Measurements from ENCODE around the gene BTBD1. TPM values are rescaled to one million over a fixed set of nuclear protein-coding genes. Genes with fewer than 3 reads are reported as not detected.
A peak's percentile ranks its signal among the peaks of the same experiment; 100 is the strongest.

BTBD1 gene
- total RNA-seq, result 48.2 TPM

- peak; percentile 63 to 82 (median 75) for DNase-seq (ENCODE audit: low read depth in 2 of 3, low spot score in 2 of 3)
These were observed at the start of gene BTBD1 for GRCh38 chr15:83066734-83067637. TSS of gene BTBD1 (minus strand) at chr15:83067252. CDS start at chr15:83067151, 101 bp downstream.

DNA sequence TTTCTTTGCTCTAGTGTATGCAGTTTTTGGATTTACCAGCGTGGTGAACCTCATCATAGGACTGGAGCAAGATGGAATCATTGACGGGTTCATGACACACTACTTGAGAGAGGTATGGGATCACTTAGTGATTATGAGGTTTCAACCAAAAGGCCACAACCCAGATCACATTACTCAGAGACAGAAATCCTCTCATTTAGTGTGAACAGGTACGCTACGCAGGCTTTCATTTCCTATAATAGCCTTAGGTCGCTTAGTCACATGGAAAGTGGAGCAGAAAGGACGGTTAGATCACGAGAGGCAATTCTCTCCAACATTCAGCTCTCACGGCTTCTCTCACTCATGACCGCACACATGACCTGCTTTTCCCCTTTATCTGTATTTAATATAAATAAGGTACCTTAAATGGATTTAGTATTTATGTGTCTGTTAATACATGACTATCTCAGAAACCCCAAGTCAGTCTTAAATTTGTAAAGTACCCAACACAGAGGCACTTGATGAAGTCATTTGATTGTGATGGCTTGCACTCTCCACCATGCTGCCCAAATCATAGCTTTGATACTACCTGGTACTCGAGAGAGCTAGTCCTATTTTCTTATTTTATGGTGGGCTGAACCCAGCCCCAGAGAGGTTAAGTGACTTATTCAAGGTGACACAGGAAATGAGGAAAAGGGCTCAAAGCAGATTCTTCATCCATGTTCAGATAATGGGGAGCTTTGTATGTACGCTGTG lies 48.9 kb upstream of the BTBD1 start:
- DNase-seq (ENCODE audit: low read depth in 2 of 3, low spot score in 2 of 3), result no peak

- no peak for DNase-seq (ENCODE audit: low read depth in 2 of 3, low spot score in 2 of 3)
These were observed 48.4 kb upstream of the BTBD1 start for GRCh38 chr15:83115410-83115809.

- DNase-seq (ENCODE audit: low read depth in 2 of 3, low spot score in 2 of 3), result no peak
These were observed 47.8 kb upstream of the BTBD1 start for GRCh38 chr15:83114856-83115255.

DNA sequence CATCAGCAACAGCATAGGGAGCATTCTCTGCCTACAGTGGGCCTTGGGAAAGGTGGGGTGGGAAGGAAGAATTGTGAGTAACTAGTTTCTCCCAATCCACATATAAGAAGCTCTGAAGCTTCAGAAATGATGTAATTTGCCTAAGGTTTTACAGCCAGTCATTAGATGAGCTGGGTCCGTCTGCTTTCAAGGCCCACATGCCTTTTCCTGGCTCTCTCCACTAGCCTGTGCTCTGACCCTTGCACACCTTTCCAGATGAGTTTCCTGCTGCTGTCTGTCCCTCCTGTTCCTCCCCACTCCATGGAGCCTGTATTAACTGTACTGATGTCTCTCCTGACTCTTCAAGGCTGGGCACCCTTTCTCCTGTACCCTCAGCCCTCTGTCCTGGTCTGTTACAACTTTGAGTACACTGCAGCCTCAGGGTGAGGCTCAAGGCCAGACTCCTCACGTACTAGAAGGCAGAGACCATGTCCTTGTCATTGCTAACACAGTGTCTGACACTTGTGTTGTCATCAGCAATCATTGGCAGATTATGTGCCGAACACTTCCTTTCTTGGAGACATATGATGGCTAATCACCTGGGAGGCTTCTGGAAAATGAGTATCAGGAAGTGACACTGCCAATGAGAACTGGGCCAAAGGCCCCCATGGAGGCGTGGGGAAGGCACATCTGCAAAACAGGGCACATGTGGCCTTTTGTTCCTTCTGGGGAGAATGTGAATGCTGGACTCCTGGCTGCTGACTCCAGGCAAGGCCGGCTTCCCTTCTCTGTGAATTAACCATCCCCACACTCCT lies 47.0 kb upstream of the BTBD1 start:
- DNase-seq (ENCODE audit: low read depth in 2 of 3, low spot score in 2 of 3), result no peak

- no peak for DNase-seq (ENCODE audit: low read depth in 2 of 3, low spot score in 2 of 3)
These were observed 45.9 kb upstream of the BTBD1 start for GRCh38 chr15:83112956-83113299.

GRCh38 chr15:83112233-83112955 lies 45.3 kb upstream of the BTBD1 start:
- DNase-seq (ENCODE audit: low read depth in 2 of 3, low spot score in 2 of 3), result no peak

GRCh38 chr15:83111149-83111548 lies 44.1 kb upstream of the BTBD1 start:
- no peak for DNase-seq (ENCODE audit: low read depth in 2 of 3, low spot score in 2 of 3)

DNA sequence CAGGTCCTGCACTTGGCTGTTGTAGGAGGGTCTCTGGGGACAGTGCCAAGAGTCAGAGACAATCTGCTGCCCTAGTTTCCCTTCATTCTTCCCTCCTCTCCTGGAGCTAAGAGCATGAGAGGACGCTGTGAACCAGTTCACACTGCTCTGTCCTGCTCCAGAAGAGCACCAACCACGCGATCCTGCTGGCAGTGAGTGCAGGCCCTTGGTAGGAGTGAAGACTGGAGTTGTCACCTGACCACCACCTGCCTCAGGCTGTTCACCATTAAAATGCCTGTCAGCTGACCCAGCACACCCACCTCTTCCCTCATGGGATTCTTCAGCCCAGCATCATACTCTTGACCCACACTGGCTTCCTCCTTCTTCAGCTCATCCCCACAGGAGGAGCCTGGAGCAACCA lies 43.3 kb upstream of the BTBD1 start:
- no peak for DNase-seq (ENCODE audit: low read depth in 2 of 3, low spot score in 2 of 3)

DNA sequence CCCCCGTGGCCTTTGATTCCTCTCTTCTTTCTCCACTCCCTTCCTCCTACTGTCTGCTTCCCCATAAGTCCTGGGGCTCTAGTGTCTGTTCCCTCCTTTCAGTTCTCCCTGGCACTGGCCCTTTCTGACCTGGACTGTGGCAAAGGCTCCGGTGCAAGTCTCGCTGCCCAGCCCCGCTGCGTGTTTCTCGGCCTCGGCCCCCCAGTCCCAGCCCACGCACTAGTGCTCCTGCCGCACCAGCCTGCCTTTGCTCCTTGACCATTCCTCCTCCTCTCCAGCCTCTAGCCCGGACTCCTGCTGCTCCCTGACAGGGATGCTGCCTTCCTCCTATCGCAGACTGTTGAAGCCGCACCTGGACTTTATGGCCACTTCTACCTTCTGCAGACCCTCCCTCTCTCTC lies 42.5 kb upstream of the BTBD1 start:
- no peak for DNase-seq (ENCODE audit: low read depth in 2 of 3, low spot score in 2 of 3)

DNA sequence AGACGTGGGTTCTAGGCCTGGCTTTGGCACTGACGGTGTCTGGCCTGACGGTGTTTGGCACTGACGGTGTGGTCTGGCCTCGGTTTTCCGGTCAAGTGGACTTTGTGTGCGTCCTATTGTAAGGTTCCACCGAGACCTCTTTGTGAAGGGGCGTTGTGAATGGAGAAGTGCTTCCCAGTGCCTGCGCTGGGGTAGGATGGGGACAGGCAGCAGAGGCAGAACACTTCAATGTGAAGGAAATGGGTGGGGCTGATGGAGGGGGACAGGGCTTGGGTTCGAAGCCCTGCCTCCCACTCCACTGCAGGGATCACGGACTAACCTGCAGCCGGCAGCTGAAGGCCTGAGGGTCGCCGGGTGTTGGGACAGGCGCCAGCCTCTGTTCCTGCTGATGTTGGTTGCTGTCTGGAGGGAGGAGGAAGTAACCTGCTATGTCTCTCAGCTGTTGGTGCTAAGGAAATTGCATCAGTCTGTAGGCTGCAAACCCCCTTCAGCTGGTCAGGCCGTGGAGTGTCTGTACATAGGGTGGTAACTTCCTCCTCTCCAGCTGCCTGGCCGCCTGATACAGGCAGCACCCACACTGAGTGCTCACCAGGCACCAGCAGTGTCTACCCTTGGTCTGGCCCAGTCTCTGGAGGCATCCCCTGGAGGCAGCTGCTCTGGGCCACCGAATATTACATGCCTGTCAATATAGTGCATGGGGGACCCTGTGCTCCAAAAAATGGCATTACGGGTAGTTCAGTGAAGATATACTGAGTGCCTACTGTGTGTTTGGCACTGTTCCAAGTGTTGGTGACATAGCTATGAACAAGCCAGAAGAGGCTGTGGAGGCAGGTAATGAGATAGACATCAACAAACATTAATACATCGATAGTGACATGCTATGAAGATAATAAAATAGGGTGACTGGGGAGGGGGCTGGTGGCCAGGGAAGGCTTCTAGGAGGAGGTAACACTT lies 41.5 kb upstream of the BTBD1 start:
- DNase-seq (ENCODE audit: low read depth in 2 of 3, low spot score in 2 of 3), result peak in 2 of 3 donors; percentile 89 to 95

- no peak for DNase-seq (ENCODE audit: low read depth in 2 of 3, low spot score in 2 of 3)
These were observed 40.8 kb upstream of the BTBD1 start for GRCh38 chr15:83107841-83108181.

DNA sequence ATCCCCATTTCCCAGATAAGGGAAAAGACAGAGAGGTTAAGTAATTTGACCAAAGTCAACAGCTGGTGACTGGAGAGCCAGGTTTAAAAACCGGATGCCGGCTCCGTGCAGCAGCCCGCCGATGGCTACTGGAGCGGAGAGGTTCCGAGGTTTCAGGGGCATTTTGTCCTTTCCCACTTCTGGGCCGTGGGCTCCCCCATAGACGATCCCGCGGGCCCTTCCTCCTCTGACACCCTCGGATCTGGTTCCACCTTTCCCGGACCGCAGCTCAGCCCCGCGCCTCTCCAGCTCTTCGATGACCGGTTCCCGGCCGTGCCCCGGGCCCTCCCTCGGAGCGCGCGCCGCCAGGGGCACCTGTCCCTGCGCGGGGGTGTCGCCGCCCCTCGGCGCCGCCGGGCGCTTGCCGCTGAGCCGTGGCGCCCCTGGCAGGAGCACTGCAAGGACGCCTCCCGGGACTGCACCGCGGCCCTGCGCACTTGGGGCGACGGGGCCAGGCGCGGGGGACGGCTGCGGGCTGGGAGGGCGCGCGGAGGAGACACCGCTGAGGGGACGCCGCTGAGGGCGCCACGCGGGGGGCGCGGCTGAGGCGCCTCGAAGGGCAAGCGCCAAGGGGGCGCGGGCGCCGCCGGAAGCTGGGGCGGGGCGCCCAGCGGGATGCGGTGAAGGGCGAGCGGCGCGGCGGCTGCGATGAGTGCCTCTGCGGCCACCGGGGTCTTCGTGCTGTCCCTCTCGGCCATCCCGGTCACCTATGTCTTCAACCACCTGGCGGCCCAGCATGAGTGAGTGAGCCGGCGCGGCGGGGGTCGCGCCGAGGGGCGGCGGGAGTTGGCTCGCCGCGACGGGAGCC lies 40.2 kb upstream of the BTBD1 start, which contains the start of gene TM6SF1:
TM6SF1 (plus strand) TSS at position 652 of the 847 bp plus-strand sequence; CDS start at position 688, 36 bp downstream.
- peak in 2 of 3 donors; percentile 55 to 61 for DNase-seq (ENCODE audit: low read depth in 2 of 3, low spot score in 2 of 3)

DNA sequence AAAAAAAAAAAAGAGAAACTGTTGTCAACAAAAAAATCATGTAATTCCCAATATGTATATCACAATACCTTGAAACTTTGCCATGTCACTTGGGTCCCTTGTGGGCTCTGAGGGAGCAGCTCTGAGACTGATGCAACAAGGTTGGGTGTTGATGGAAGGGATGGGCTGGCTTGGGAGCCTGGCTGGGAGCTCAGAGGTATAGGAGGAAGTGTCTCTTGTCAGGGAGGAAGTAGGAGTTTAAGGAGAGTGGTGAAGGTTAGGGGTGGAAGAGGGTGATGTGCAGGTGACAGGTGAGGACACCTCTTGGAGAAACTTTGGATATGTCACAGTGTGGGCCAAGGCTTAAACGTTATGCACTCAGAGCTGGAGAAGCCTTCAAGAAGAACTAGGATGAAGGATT lies 38.4 kb upstream of the BTBD1 start:
- no peak for DNase-seq (ENCODE audit: low read depth in 2 of 3, low spot score in 2 of 3)

DNA sequence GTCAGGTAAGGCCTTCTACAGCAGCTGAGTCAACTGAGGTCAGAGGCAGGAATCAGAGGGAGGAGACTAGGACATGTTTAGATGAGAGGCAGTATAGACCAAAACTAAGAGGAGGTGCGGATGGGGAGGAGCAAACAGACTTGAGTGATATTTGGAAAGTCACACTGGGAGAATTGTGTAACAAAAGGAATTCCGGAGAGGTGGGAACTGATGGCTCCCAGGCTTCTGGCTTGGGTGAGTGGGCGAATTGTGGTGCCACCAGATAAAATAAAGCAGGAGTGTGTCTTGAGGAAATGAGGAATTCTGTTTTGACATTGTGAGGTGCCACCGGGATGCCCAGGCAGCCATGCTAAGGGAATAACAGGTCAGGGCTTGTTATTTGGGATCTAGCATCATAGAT lies 37.1 kb upstream of the BTBD1 start:
- DNase-seq (ENCODE audit: low read depth in 2 of 3, low spot score in 2 of 3), result no peak

DNA sequence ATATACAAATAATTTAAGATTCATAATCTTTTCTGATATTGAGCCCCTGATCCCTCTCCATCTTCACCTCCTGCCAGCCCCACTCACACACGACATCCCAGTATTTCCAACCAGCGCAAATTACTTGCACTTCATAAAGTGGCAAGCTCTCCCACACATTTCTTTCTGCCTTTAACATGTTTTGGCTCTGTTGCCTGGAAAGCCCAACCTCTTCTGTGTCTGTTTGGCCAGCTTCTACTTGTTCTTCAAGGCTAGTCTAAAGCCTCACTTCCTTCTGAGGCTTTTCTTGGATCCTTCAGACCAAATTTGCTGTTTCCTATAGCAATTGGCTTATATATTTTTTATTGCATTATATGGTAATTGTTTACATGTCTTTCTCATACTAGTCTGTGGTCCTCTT lies 35.3 kb upstream of the BTBD1 start:
- no peak for DNase-seq (ENCODE audit: low read depth in 2 of 3, low spot score in 2 of 3)

- peak in 1 of 3 donors; percentile 29 for DNase-seq (ENCODE audit: low read depth in 2 of 3, low spot score in 2 of 3)
These were observed 33.1 kb upstream of the BTBD1 start for GRCh38 chr15:83100097-83100646.

GRCh38 chr15:83099290-83099689 lies 32.2 kb upstream of the BTBD1 start:
- DNase-seq (ENCODE audit: low read depth in 2 of 3, low spot score in 2 of 3), result peak in 1 of 3 donors; percentile 19
